Femur (tissue), 1 donor: ENCODE data around the gene GAPDH.
"Not testable (repeated sequence)": the region's sequence is repeated elsewhere in the genome, so short reads cannot be mapped to it uniquely, and the experiment has no call there.

ENCODE experiments used
- DNase-seq: peaks from one replicate; pipeline ENCODE4 v3.0.0-alpha.2; 2017

The GAPDH gene

DNA sequence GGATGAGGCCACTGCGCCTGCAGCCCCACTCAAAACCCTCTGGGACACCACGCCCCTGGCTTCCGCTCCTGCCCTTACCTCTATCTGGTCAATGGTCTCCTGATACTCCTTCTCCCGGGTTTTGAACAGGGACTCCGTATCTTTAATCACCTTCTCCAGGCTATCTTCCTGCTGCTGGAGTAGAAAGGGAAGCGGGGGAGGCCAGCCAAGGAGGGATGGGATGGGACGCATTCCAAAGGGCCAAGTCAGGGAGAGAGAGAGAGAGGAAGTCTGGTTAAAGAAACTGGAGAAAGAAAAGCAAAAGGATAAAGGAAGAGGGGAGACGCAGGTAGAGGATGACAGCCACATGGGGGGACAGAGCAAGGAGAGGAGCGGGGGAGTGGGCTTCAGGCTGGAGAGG lies 13.7 kb downstream of the GAPDH start:
- peak; percentile 73 for DNase-seq

DNA sequence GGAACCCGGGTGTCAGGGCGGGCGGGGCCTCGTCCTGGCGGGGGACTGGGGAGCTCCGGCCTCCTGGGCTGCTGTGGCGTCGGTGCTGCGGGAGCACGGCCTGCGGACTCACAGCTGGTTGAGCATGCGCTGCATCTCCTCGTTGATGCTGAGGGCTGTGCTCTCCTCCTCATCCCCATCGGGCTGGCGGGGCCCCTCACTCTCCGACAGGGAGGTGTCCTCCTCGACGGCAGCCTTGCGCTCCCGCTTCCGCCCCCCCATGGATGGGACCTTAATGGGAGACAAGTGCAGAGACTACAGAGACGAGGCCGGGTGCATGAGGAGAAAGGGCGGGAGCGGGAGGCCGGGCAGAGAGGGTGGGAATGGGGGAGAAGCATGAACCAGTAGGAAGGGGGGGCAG lies 14.2 kb downstream of the GAPDH start:
- DNase-seq, result no peak

GRCh38 chr12:6548966-6549683 lies 14.8 kb downstream of the GAPDH start:
- no peak for DNase-seq

DNA sequence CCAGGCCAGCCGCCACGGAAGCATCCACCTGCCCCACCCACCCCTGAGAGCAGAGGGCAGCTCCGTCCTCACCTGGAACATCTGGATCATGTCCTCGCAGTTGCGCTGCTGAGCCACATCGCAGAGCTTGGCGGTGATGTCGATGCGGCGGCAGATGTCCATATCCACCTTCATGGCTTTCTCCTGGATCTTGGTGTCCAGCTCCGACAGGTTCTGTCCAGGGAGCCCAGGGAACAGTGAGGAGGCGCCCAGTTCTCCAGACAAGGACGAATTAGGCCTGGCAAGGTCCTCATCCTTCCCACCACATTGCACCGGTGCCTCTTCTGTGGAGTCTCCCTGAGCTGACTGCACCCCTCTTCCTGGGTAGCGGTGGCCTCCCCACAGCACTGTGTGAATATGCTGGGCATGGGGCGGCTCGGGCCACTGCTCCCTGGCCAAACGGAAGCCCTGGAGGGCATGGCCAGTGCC lies 15.4 kb downstream of the GAPDH start:
- DNase-seq, result no peak

DNA sequence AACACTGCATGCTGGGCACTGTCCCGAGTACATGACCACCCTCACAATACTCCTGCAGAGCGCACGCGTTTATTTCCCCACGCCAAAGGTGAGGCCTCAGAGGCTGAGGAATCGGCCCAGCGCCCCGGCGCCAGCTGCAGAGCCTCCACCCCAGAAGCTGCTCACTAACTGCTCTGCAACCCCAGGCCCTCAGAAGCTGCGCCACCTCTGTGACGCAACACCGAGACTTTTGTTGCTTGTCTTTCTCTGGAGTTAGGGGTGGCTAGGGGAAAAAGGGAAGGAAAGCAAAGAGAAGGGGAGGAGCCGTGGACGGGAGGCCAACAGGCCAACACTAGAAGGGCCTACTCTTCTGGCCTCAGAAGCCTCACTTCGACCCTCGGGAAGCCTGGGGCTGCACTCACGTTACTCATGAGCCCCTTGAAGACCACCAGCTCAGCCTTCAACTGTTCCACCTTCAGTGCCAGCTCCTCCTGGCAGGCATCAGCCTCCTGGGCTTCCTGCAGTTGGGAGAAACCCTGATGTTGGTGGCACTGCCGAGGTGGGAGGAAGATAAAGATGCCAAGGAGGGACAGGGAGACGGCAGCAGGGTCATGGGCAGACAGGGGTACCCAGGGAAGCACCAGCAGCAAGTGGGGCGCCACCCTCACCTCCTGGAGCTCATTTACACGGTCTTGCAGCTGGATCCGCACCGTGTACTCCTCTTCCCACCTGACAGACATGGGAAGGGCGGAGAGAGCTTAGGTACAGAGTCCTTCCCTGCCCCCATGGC lies 16.2 kb downstream of the GAPDH start:
- DNase-seq, result peak; percentile 54

DNA sequence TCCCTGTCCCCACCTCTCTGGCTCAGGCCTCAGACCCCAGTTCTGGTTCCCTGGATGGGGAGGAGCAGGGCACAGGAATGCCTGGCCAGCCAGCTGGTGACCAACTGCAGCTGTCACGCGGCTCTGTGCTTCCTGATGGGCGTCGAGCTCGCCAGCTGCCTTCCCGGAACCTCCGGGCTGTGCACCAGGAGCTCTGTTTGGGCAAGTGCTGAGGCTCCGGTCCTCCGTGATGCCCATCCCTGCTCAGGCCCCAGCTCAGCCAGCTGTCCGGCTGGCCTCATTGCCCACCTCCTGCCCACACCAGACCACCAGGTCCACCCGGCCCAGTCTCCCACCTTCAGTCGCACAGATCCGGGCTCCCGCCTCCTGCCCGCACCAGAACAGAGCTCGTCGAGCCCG lies 16.7 kb downstream of the GAPDH start:
- DNase-seq, result peak; percentile 86

GRCh38 chr12:6551496-6552139 lies 17.3 kb downstream of the GAPDH start:
- peak; percentile 59 for DNase-seq

- peak; percentile 57 for DNase-seq
These were observed 17.8 kb downstream of the GAPDH start for GRCh38 chr12:6552140-6552551.

DNA sequence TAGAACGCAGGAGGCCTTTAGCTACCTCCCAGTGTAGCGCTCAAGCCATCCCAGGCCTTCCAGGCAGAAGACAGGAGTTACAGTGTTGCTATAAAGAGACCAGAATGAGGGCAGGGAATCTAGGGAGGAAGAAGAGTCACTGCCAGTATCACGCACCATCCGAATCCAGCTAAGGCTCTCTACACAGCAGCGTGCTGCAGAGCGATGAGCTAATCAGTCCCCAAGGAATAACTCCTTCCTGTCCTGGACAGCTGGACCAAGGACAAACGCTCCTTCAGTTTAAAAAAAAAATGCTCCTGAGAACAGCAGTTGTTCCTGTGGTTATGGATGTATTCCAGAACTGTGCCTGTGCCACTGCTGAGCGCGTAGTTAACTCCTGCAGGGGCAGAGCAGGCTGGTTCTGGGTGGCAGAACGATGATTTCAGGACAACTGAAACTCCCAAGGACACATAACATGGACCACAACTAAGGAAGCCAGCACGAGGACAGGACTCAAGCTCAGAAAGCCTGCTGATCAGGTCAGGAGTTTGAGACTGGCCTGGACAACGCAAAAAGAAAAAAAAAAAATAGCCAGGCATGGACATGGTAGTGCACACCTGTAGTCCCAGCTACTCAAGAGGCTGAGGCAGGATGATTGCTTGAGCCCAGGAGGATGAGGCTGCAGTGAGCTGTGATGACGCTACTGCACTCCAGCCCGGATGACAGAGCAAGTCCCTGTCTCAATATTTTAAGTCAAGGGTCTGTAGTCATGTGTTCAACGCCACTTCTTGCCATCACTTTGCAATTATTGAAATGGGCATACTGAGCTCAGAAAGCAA lies 18.9 kb downstream of the GAPDH start:
- DNase-seq, result peak; percentile 78

DNA sequence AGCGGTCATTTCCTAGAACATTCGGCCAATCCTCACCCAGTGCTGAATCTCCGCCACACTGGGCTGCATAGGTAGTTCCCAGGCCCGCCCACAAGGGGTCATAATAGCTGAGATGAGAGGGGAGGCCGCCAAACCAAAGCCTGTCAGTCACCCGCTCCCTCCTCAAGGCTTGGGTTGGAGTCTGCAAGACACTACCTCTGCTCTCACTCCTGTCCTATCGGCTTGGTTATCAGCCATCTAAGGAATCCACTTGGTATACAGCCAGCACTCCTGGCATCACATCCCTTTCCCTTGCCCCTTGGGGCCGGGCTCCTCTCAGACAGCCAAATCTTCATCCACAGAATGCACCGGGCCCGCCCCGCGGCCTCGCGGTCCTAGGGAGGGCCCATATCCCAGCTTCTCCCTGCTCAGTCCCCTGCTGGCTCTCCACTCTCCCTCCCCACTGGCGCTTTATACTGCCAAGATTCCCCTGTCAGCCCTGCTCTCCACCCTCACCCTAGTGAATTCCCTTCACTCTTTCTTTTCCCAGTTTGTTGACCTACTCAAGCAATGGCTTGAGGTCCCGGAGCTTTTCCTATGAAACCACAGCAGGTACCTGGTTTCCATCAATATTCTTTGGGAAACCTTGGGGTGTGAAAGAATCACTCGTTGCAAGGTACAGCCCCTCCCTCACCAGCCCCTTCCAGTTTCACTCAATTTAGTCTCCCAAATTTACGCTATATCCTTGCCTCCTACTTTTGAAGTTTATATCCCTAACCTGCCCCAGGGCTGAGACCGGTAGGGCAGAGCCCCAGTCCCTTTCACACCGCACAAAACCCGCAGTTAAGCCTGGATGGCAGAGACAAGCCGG lies 20.1 kb downstream of the GAPDH start:
- peak; percentile 85 for DNase-seq

GRCh38 chr12:6555018-6555691 lies 20.8 kb downstream of the GAPDH start:
- no peak for DNase-seq

- DNase-seq, result not testable (repeated sequence)
These were observed 22.1 kb downstream of the GAPDH start for GRCh38 chr12:6556496-6556817.

DNA sequence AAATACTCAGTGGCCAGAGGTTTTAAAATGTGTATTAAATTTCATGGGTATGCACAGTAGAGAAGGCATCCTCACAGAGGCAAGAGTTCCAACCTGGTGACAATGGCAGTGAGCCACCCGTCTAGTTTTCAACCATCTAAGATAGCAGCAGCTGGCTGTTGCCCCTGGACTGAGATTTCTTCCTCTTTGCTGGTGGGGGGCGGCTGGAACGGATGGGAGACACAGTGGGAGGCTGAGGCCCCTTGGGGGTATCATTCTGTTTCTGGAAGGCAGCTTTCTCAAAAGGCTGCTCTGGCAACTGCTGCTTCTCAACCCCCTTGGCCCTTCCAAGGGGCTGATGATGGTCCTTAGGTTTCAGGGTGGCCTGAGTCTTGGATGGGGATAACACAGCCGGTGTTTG lies 22.5 kb downstream of the GAPDH start:
- no peak for DNase-seq

GRCh38 chr12:6558014-6558760 lies 23.9 kb downstream of the GAPDH start:
- DNase-seq, result not testable (repeated sequence)

- no peak for DNase-seq
These were observed 25.2 kb downstream of the GAPDH start for GRCh38 chr12:6559500-6559899.

GRCh38 chr12:6560501-6561205 lies 26.3 kb downstream of the GAPDH start:
- no peak for DNase-seq

DNA sequence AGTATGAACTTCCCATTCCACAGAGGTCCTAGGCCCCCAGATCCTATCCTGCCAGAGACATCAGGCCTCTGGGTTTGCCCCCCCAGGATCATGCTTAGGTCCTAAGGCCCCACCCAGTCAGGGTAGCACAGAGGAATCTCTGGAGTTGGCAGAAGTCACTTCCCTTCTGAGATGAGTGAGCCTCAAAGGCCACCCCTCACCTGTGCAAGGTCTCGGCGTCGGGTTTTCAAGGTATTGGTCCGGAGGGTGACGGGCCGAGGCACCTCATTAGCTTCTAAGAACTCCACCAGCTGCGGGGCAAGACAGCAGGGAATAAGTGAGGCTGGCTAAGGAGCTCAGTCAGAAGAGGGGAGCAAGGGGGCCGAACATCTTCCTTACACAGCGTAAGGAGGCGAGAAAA lies 28.6 kb downstream of the GAPDH start:
- no peak for DNase-seq

DNA sequence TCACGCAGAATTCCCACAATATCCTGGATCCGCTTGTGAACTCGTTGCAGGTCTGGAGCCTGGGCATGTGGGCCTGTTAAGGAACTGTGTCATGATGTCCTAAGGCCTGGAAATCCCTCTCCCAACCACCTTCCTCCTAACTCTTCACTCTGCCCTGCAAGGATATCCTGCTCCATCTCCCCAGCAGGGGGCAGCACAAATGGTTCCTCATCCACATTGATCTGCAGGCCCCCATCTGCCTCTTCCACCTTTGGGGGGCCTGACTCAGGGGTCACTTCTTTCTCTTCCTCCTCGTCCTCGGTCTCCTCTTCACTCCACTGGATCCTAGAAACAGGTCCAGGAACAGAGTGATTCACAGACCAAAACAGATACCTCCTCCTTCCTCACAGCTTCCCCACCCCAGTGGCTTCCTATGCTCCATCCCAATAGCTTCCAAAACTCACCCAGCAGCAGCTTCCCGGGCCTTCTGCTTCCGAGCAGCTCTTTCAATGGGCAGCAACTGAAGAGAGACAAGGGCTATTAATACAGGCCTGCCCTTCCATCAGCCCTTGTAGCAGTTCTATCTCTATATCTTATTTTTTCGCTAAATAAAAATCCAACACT lies 29.2 kb downstream of the GAPDH start:
- peak; percentile 47 for DNase-seq

GRCh38 chr12:6567112-6567670 lies 32.9 kb downstream of the GAPDH start:
- no peak for DNase-seq
